Measurements from ENCODE around the gene NTN3.

DNA sequence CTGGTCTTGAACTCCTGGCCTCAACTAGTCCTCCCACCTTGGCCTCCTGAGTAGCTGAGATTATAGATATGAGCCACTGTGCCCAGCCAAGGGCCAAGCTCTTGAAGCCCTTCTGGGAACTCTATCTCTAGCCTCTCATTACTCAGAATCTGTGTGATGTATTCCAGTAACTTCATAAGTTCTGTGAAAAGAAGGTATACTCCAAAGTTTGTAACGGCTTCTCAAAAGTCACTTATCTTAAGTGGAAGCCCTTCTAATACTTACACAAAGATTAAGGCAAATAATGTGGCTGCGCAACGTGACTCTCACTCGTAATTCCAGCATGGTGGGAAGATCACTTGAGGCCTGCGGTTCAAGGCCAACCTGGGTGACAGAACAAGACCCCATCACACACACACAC is 23.5 kb downstream of the NTN3 start:
- TF ChIP-seq, protein P1, sequence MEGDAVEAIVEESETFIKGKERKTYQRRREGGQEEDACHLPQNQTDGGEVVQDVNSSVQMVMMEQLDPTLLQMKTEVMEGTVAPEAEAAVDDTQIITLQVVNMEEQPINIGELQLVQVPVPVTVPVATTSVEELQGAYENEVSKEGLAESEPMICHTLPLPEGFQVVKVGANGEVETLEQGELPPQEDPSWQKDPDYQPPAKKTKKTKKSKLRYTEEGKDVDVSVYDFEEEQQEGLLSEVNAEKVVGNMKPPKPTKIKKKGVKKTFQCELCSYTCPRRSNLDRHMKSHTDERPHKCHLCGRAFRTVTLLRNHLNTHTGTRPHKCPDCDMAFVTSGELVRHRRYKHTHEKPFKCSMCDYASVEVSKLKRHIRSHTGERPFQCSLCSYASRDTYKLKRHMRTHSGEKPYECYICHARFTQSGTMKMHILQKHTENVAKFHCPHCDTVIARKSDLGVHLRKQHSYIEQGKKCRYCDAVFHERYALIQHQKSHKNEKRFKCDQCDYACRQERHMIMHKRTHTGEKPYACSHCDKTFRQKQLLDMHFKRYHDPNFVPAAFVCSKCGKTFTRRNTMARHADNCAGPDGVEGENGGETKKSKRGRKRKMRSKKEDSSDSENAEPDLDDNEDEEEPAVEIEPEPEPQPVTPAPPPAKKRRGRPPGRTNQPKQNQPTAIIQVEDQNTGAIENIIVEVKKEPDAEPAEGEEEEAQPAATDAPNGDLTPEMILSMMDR (IDR thresholded peaks at IDR 0.05), result no peak
- TF ChIP-seq EP300 (IDR thresholded peaks at IDR 0.05), result peak; percentile 58 to 97 (median 88)
